Subcutaneous adipose tissue (tissue), 4 donors: ENCODE measurements around the gene KIF21A. TPM values are rescaled to one million over a fixed set of nuclear protein-coding genes. Genes with fewer than 3 reads are reported as not detected.

Source experiments
- total RNA-seq, 4 donors: library from RNA; depleted of rRNA; stranded (reverse); fragments of >200 nt; gene quantifications; one replicate each; pipeline ENCODE4 v1.1.0, GENCODE V29; 2016
- TF ChIP-seq, protein P1 (sequence below): fragments of 450-650 bp; IDR thresholded peaks from one replicate; pipeline ENCODE4 v1.5.1; 2016; ENCODE audit warnings: low read depth, mild to moderate bottlenecking, control low read depth, antibody characterized with exemption, moderate library complexity

The KIF21A gene
- total RNA-seq, 4 donors from 2014 or later, result 9.2 to 27.1 (median 20.8) TPM

DNA sequence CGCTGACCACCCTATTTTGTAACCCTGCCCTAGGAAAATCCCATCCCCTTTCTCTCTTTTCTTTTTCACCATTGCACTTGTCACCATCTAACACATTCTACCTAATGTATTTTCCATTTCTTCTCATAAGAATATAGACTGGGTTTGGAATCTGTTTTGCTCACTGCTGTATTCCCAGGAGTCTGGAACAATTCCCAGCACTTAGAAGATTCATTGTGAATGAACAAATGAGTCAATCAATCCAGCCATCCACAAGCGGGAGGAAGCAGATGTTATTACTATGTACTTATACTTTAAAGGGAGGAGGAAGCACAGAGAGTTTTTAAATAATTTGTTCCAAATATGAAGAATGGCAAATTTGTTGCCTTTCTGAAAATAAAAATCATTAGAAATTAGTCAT, 142.1 kb downstream of the KIF21A start:
- TF ChIP-seq, protein P1, sequence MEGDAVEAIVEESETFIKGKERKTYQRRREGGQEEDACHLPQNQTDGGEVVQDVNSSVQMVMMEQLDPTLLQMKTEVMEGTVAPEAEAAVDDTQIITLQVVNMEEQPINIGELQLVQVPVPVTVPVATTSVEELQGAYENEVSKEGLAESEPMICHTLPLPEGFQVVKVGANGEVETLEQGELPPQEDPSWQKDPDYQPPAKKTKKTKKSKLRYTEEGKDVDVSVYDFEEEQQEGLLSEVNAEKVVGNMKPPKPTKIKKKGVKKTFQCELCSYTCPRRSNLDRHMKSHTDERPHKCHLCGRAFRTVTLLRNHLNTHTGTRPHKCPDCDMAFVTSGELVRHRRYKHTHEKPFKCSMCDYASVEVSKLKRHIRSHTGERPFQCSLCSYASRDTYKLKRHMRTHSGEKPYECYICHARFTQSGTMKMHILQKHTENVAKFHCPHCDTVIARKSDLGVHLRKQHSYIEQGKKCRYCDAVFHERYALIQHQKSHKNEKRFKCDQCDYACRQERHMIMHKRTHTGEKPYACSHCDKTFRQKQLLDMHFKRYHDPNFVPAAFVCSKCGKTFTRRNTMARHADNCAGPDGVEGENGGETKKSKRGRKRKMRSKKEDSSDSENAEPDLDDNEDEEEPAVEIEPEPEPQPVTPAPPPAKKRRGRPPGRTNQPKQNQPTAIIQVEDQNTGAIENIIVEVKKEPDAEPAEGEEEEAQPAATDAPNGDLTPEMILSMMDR, result no peak

GRCh38 chr12:39297891-39298290, 145.0 kb downstream of the KIF21A start:
- TF ChIP-seq, protein P1, result no peak

GRCh38 chr12:39296496-39296895, 146.4 kb downstream of the KIF21A start:
- TF ChIP-seq, protein P1, result no peak

GRCh38 chr12:39294715-39295114, 148.2 kb downstream of the KIF21A start:
- TF ChIP-seq, protein P1, result no peak

DNA sequence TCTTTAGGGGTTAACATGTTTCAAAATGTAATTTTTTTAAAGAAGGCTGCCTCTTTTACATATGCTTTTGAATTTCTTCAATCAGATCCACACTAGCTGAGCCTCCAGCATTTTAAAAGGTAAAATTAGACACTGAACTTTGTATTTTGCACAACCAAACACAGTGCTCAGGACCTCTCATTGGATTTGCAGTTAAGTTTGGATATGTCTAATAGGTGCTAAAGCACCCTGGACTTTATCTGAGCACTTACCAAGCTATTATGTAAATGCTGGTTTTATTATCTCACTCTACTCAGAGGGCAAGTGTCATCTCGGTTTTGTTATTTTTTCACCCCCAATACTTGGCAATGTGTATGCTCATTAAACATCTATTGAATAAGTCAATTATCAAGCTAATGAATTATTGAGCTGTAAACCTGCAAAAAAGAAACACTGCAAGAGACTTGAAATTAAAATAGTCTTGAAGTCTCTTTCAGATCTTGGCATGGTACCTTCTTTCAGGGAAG, 150.7 kb downstream of the KIF21A start:
- TF ChIP-seq, protein P1, result no peak

DNA sequence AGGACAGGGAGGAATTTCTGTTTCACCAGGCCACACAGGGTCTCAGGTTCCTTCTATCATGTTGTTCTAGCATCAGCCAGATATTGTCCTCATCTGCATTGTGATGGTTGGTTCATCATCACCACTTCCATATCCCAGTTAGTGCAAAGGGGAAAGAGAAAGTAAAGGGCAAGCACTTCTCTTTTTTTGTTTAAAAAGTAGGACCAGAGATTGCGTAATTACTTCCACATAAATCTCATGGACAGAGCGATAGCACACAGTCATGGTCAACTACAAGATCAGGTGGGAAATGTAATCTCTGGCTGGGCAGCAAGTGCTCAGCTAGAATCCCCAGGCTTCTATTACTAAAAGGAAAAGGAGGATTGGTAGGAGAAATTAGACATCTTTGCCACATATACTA, 155.1 kb downstream of the KIF21A start:
- TF ChIP-seq, protein P1, result no peak

- TF ChIP-seq, protein P1, result no peak
Measured at GRCh38 chr12:39287409-39287808, 155.5 kb downstream of the KIF21A start.

GRCh38 chr12:39278426-39278825, 164.5 kb downstream of the KIF21A start:
- TF ChIP-seq, protein P1, result no peak
